Lung (tissue), 12 donors: ENCODE measurements around the gene KNCN. TPM values are rescaled to one million over a fixed set of nuclear protein-coding genes. Genes with fewer than 3 reads are reported as not detected.

ENCODE experiments used
- ATAC-seq: fragments of 200-7000 bp; cut with Tn5 transposase; one replicate; pipeline ENCODE4 v1.9.1; 2020; ENCODE audit warnings: moderate number of reproducible peaks; ENCODE audit not compliant: insufficient read depth, low FRiP score
- DNase-seq, 3 donors: peaks; one replicate each; pipeline ENCODE4 v3.0.0-alpha.2; 2013 to 2017
- H3K27ac ChIP-seq, 2 donors: one replicate each; pipeline ENCODE4 v1.5.1; 2013; ENCODE audit warnings: mild to moderate bottlenecking in 2 of 2, moderate library complexity in 2 of 2, control low read depth in 1 of 2, inconsistent platforms in 1 of 2, low read depth in 1 of 2, low read length in 1 of 2
- H3K27me3 ChIP-seq, 3 donors: one replicate each; pipeline ENCODE4 v1.5.1; 2013; ENCODE audit warnings: low read length in 2 of 3; ENCODE audit not compliant: control insufficient read depth in 3 of 3, insufficient read depth in 3 of 3
- H3K36me3 ChIP-seq, 4 donors: one replicate each; pipeline ENCODE4 v1.5.1; 2013; ENCODE audit warnings: low read length in 4 of 4, mild to moderate bottlenecking in 1 of 4, moderate library complexity in 1 of 4; ENCODE audit not compliant: control insufficient read depth in 4 of 4, insufficient read depth in 4 of 4
- H3K4me1 ChIP-seq, 5 donors: one replicate each; pipeline ENCODE4 v1.5.1; 2013; ENCODE audit warnings: low read length in 5 of 5, mild to moderate bottlenecking in 2 of 5, moderate library complexity in 1 of 5; ENCODE audit not compliant: control insufficient read depth in 5 of 5, insufficient read depth in 5 of 5
- H3K4me3 ChIP-seq: one replicate; pipeline ENCODE4 v1.5.1; 2013; ENCODE audit warnings: mild to moderate bottlenecking, control low read depth, moderate library complexity
- H3K9ac ChIP-seq, 2 donors: one replicate each; pipeline ENCODE4 v1.5.1; 2013; ENCODE audit warnings: low read length in 2 of 2, control low read depth in 1 of 2; ENCODE audit not compliant: insufficient read depth in 1 of 2
- H3K9me3 ChIP-seq, 4 donors: one replicate each; pipeline ENCODE4 v1.5.1; 2013; ENCODE audit warnings: low read length in 3 of 4, mild to moderate bottlenecking in 1 of 4, moderate library complexity in 1 of 4; ENCODE audit not compliant: control insufficient read depth in 4 of 4, insufficient read depth in 3 of 4
- WGBS, 2 donors: extraction: QIAGEN DNeasy Blood & Tissue Kit; methylation state at CpG; one replicate each; pipeline ENCODE4 v1.1.7; 2013; 5-methylcytosine and 5-hydroxymethylcytosine counted together
- polyA plus RNA-seq, 2 donors: library from polyadenylated mRNA; stranded (reverse); fragments of 200-250 nt; gene quantifications; one replicate each; pipeline ENCODE4 v1.2.1, GENCODE V29; 2013
- total RNA-seq, 2 donors: library from RNA; depleted of rRNA in 1 of 2; stranded (reverse); fragments of >200 nt in 1 of 2; gene quantifications; one replicate each; pipeline ENCODE4 v1.2.1, GENCODE V29; 2014 to 2021
- TF ChIP-seq, protein P1 (sequence below): IDR thresholded peaks from 2 replicates; pipeline ENCODE4 v1.5.1; 2012; ENCODE audit warnings: mild to moderate bottlenecking; ENCODE audit errors: control extremely low read depth, extremely low read depth
- donor health status: control.
- donor health status: control.
- donor health status: Bipolar disorder and iron deficiency.
- donor health status: healthy.
- donor health status: DM: yes; HTN: yes; CAD: no.

KNCN gene
- total and polyA plus RNA-seq, 4 donors: 0.01 to 0.09 TPM; not detected in 2

DNA sequence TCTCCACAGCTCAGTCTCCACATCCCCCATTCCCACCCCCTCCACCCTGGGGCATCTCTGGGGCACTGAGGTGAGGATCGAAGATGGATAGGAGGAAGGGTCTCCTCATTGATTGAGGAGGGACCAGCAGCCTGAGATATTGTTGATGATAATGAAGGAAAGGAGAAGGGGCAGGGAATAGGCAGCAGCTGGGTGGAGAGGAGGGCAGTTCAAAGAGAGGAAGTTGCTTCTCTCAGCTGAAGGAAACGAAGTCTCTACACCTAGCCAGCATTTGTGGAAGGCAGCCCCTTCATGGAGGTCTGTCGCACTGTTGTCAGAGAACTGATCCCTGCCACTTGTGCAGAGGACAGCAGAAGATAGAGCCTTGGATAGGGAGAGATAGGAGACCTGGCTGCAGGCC, 5.7 kb downstream of the KNCN start:
- Histone ChIP-seq H3K27me3 (peaks cover 0 to 36% (median 24%) of the 10 kb centered on the region in 3 donors), H3K27ac (no peak overlapping the region), H3K4me3 (no peak overlapping the region), H3K9ac (no peak overlapping the region), H3K9me3 (peaks cover 0 to 6% (median 0%) of the 10 kb centered on the region in 4 donors), H3K4me1 (no peaks in the 10 kb centered on the region), H3K36me3 (no peaks in the 10 kb centered on the region)
- 47 to 63% methylated on average over 3 of the region's 3 CpGs for WGBS, 2 donors
- DNase-seq (no peak), ATAC-seq (no peak)
- TF ChIP-seq, protein P1, sequence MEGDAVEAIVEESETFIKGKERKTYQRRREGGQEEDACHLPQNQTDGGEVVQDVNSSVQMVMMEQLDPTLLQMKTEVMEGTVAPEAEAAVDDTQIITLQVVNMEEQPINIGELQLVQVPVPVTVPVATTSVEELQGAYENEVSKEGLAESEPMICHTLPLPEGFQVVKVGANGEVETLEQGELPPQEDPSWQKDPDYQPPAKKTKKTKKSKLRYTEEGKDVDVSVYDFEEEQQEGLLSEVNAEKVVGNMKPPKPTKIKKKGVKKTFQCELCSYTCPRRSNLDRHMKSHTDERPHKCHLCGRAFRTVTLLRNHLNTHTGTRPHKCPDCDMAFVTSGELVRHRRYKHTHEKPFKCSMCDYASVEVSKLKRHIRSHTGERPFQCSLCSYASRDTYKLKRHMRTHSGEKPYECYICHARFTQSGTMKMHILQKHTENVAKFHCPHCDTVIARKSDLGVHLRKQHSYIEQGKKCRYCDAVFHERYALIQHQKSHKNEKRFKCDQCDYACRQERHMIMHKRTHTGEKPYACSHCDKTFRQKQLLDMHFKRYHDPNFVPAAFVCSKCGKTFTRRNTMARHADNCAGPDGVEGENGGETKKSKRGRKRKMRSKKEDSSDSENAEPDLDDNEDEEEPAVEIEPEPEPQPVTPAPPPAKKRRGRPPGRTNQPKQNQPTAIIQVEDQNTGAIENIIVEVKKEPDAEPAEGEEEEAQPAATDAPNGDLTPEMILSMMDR: no peak

DNA sequence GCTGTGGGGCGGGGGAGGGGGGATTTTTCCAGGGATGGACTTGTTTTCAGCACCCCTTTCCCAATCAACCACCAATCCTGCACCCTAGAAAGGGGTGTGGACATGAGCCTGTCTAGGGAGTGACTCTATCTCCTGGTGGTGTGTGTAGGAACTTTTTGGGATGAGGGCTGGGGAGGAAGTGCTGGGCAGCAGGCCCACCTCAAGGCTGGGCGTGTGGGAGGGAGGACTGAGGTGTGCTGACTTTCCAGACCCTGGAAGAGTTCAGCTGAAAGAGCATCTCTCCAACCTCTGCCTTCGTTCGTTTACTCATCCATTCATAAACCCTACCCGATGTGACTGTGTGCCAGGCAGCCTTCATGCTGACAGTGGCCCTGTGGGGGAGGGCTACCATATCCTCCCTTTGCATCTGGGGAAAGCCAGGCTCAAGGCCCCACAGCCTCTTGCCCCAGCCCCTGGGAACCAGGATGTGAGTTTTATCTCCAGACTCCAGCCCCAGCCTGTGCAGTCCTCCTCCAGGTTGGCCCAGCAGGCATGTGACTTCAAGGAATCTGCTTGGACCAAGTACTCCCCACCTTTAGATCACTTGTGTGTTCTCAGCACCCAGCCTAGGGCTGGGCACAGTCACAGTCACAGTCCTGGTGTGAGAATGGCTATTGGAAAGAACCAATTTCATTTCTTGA, 6.7 kb downstream of the KNCN start:
- no peaks in the 10 kb centered on the region for H3K36me3 ChIP-seq
- DNase-seq (no peak), ATAC-seq (no peak)
- no peak overlapping the region for H3K27ac ChIP-seq
- H3K27me3 ChIP-seq: peaks cover 0 to 42% (median 24%) of the 10 kb centered on the region in 3 donors
- H3K4me3 ChIP-seq: no peak overlapping the region
- TF ChIP-seq, protein P1: no peak
- H3K4me1 ChIP-seq: no peaks in the 10 kb centered on the region
- 48 to 56% methylated on average over 5 of the region's 5 CpGs for WGBS, 2 donors
- no peak overlapping the region for H3K9ac ChIP-seq
- H3K9me3 ChIP-seq: peaks cover 0 to 6% (median 0%) of the 10 kb centered on the region in 4 donors

DNA sequence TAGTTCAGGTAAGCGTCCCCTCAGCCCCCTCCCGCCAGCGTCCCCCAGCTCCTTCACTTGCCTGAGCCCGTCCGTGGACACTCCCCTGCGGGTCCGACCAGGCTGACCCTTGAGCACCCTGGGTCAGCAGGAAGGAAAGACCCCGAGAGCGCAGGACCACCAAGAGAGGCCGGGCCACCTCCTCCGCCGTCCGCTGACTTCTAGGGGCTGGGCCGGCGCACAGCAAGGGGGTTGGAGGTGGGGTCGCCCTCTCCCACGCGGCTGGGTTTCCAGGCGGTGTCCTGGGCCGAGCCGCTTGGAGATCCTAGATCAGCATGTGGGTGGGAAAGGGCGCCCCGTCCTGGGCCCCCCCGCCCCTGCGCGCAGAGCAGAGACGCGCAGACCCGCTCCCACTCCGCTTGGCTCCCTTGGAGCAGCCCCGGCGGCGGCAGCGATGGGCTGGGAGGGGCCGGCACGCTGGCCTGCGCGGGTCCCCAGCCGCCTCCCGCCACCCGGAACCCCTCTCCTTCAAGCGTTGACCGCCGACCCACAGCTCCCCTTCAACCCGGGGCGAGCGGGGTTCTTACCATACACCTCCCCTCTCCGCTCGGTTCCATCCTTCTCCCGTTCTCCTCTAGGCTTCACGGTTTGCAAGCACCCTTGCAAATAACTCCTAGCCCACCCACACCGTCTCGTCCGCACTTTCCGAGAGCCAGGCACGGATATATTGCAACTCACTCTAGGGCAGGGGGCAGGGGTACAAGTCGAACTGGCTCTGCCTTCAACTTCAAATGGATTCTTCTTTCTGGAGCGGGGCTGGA, 7.5 kb downstream of the KNCN start:
- 8 to 9% methylated on average over 40 to 58 of the region's 58 CpGs for WGBS, 2 donors
- Histone ChIP-seq H3K4me1 (no peaks in the 10 kb centered on the region), H3K4me3 (no peak overlapping the region), H3K27me3 (peaks cover 0 to 42% (median 22%) of the 10 kb centered on the region in 3 donors), H3K9ac (no peak overlapping the region), H3K9me3 (peaks cover 0 to 6% (median 0%) of the 10 kb centered on the region in 4 donors), H3K36me3 (no peaks in the 10 kb centered on the region), H3K27ac (no peak overlapping the region)
- DNase-seq (no peak), ATAC-seq (no peak)
- TF ChIP-seq, protein P1: no peak
